ENCODE measurements around the gene HOXA4. TPM values are rescaled to one million over a fixed set of nuclear protein-coding genes. Genes with fewer than 3 reads are reported as not detected.

The HOXA4 gene
- total and polyA plus RNA-seq, 2 of the 8 experiments (the other 6 are each of a cell fraction or from before 2014, with no cell fraction given), result not detected

GRCh38 chr7:27142580-27143022 is 12.0 kb upstream of the HOXA4 start:
- CTCF ChIA-PET (ENCODE audit: partially characterized antibody), result interaction anchor here (1.0 to 12.5 kb wide), 27 partner anchors 9 to 461 kb away, joined by 3 to 123 read pairs (median 10); partner anchors contain the start of genes HOXA1, HOXA3, HOXA4 and HOXA7
- DNase-seq (ENCODE audit: low read depth in 1 of 2, low spot score in 2 of 2), result no peak
- peak; percentile 92 for TF ChIP-seq RNF2 (IDR thresholded peaks at IDR 0.05; ENCODE audit: borderline replicate concordance, low read depth, low read length, missing control alignments, poor library complexity, severe bottlenecking)
- no peak for TF ChIP-seq JUN (IDR thresholded peaks at IDR 0.05; ENCODE audit: low read depth, low read length)
- TF ChIP-seq SUZ12 (IDR thresholded peaks at IDR 0.05; ENCODE audit: low read length), result peak; percentile 96
- TF ChIP-seq CBX8 (IDR thresholded peaks at IDR 0.05; ENCODE audit: borderline replicate concordance, low read depth, low read length), result peak; percentile 95; the same call in 1 of the 2 replicates

More at GRCh38 chr7:27142580-27143022, 12.0 kb upstream of the HOXA4 start:
- H3K27ac ChIP-seq (ENCODE audit: low read depth, low read length), result no peak overlapping the region
- no peak overlapping the region for H2BK15ac ChIP-seq (ENCODE audit: low read length)
- no peak overlapping the region for H3K4ac ChIP-seq (replicated peaks; ENCODE audit: insufficient read length, low read depth, low read length)
- peaks cover 9% of the 10 kb centered on the region for H3K23me2 ChIP-seq (ENCODE audit: low read depth, low read length)
- no peak overlapping the region for H2AK5ac ChIP-seq (ENCODE audit: low read depth, low read length)
- no peak overlapping the region for H2BK5ac ChIP-seq (ENCODE audit: low read depth, low read length)
- H2BK120ac ChIP-seq (replicated peaks; ENCODE audit: low read depth, low read length), result no peak overlapping the region
- H3K18ac ChIP-seq (ENCODE audit: extremely low read depth, low read length), result no peak overlapping the region
- H3K56ac ChIP-seq (replicated peaks; ENCODE audit: insufficient read length, low read depth, low read length), result no peak overlapping the region
- H3K23ac ChIP-seq (ENCODE audit: insufficient read length), result no peak overlapping the region
- no peak overlapping the region for H4K91ac ChIP-seq (replicated peaks; ENCODE audit: insufficient read length, low read length)
- H3K36me3 ChIP-seq (ENCODE audit: control insufficient read depth in 2 of 4, insufficient read depth in 4 of 4, low read length in 3 of 4), result peaks cover 0 to 6% (median 0%) of the 10 kb centered on the region in 4 experiments; a peak in 1 of 8 replicates
- peaks cover 21 to 27% of the 10 kb centered on the region in 2 experiments for H4K20me1 ChIP-seq (replicated peaks in 1 of 2; ENCODE audit: control insufficient read depth in 1 of 2, insufficient read depth in 2 of 2, low read length in 2 of 2)
- peaks cover 97 to 100% (median 99%) of the 10 kb centered on the region in 4 experiments for H3K27me3 ChIP-seq (replicated peaks in 1 of 4; ENCODE audit: control insufficient read depth in 3 of 4, extremely low read depth in 1 of 4, insufficient read depth in 3 of 4, low read length in 3 of 4)
- H2BK20ac ChIP-seq (ENCODE audit: low read length), result no peak overlapping the region
- H3K4me3 ChIP-seq (ENCODE audit: extremely low read depth in 1 of 4, insufficient read depth in 2 of 4, low read depth in 3 of 4, low read length in 4 of 4), result peak overlapping the region in 3 of 4 experiments; percentile 16 to 59 (median 21); a peak in 6 of 8 replicates
- peak overlapping the region; percentile 81 for H4K8ac ChIP-seq (ENCODE audit: extremely low read depth, insufficient read depth, low read length)
- WGBS, 2 experiments (ENCODE audit: extremely low coverage in 1 of 2, insufficient coverage in 1 of 2, insufficient read length in 1 of 2, insufficient replicate concordance in 2 of 2, low coverage in 1 of 2, low lambda C conversion rate in 2 of 2, missing lambda C conversion rate in 1 of 2), result 8% methylated on average over 29 of the region's 29 CpGs; no CpG with 5 or more reads in 1 of the 2 experiments
- no peak for FAIRE-seq
- peaks cover 0 to 3% of the 10 kb centered on the region in 2 experiments; a peak in 1 of 4 replicates for H3K9me3 ChIP-seq (ENCODE audit: insufficient read depth in 2 of 2, low read depth in 1 of 2, low read length in 1 of 2)
- no peak overlapping the region for H2AFZ ChIP-seq (ENCODE audit: low read length)
- peak overlapping the region; percentile 70 for H3K4me2 ChIP-seq (ENCODE audit: insufficient read depth in 1 of 2, low read depth in 2 of 2, low read length in 2 of 2)
- H3K79me2 ChIP-seq (ENCODE audit: control insufficient read depth in 1 of 2, insufficient read depth in 2 of 2, low read length in 2 of 2), result no peaks in the 10 kb centered on the region
- H2BK12ac ChIP-seq (ENCODE audit: low read depth, low read length), result no peak overlapping the region
- no peak overlapping the region for H3K14ac ChIP-seq (ENCODE audit: insufficient read length)
- H4K5ac ChIP-seq (ENCODE audit: insufficient read length, low read depth, low read length), result no peak overlapping the region
- peaks cover 0 to 6% (median 3%) of the 10 kb centered on the region in 4 experiments; a peak in 4 of 7 replicates for H3K4me1 ChIP-seq (replicated peaks in 1 of 4; ENCODE audit: control insufficient read depth in 3 of 4, insufficient read depth in 4 of 4, low read length in 3 of 4)
- H3K9ac ChIP-seq (replicated peaks in 1 of 4; ENCODE audit: extremely low read depth in 1 of 4, low read depth in 3 of 4, low read length in 3 of 4), result no peak overlapping the region
- POLR2A ChIA-PET (ENCODE audit: partially characterized antibody), result no interaction called here
- no peaks in the 10 kb centered on the region for H3K79me1 ChIP-seq (ENCODE audit: low read depth, low read length)
